ENCODE results near the gene FOXC2. TPM values are rescaled to one million over a fixed set of nuclear protein-coding genes. Genes with fewer than 3 reads are reported as not detected.

Gene FOXC2
- polyA plus RNA-seq, 1 donor (not counting 4 experiments of a cell fraction or from before 2014, with no cell fraction given) = not detected

- Histone ChIP-seq H3K4me1 (ENCODE audit: control insufficient read depth, extremely low read depth, insufficient read depth, low read length) (peaks cover 11% of the 10 kb centered on the region), H3K27ac (ENCODE audit: control insufficient read depth, insufficient read depth, low read length) (peak overlapping the region; percentile 81), H3K79me2 (ENCODE audit: control insufficient read depth, insufficient read depth, low read length) (peaks cover 13% of the 10 kb centered on the region), H3K27me3 (ENCODE audit: control insufficient read depth, extremely low read depth, insufficient read depth, low read length) (no peaks in the 10 kb centered on the region), H4K20me1 (ENCODE audit: control insufficient read depth, extremely low read depth, insufficient read depth, low read length) (no peaks in the 10 kb centered on the region), H2AFZ (ENCODE audit: control insufficient read depth, low read length) (peak overlapping the region; percentile 92), H3K9me1 (ENCODE audit: control insufficient read depth, extremely low read depth, insufficient read depth, low read length) (no peaks in the 10 kb centered on the region), H3K9ac (ENCODE audit: control insufficient read depth, extremely low read depth, insufficient read depth, low read length) (peak overlapping the region; percentile 93), H3K4me2 (ENCODE audit: control insufficient read depth, extremely low read depth, insufficient read depth, low read depth, low read length) (peak overlapping the region; percentile 77), H3K4me3 (ENCODE audit: control insufficient read depth in 2 of 3, extremely low read depth in 1 of 3, insufficient read depth in 2 of 3, low read depth in 1 of 3, low read length in 3 of 3) (peak overlapping the region; percentile 76 to 93 (median 93)), H3K36me3 (ENCODE audit: control insufficient read depth in 2 of 2, extremely low read depth in 1 of 2, insufficient read depth in 2 of 2, low read length in 2 of 2) (peaks cover 4 to 8% of the 10 kb centered on the region in 2 experiments), H3K9me3 (ENCODE audit: control insufficient read depth, low read depth, low read length) (no peaks in the 10 kb centered on the region)
- FAIRE-seq (no peak), DNase-seq (ENCODE audit: low read depth, low spot score) (no peak)
- dilution Hi-C loops (cut with MboI; ENCODE audit: extremely low pct_ligation_motif_present, low sequenced_read_pairs) = loop anchor here (25.0 kb wide), 1 partner anchor 708 kb away; no protein-coding TSS in a partner anchor
- TF ChIP-seq EZH2 (IDR thresholded peaks at IDR 0.05; ENCODE audit: low read length) = no peak
- TF ChIP-seq, protein P1, sequence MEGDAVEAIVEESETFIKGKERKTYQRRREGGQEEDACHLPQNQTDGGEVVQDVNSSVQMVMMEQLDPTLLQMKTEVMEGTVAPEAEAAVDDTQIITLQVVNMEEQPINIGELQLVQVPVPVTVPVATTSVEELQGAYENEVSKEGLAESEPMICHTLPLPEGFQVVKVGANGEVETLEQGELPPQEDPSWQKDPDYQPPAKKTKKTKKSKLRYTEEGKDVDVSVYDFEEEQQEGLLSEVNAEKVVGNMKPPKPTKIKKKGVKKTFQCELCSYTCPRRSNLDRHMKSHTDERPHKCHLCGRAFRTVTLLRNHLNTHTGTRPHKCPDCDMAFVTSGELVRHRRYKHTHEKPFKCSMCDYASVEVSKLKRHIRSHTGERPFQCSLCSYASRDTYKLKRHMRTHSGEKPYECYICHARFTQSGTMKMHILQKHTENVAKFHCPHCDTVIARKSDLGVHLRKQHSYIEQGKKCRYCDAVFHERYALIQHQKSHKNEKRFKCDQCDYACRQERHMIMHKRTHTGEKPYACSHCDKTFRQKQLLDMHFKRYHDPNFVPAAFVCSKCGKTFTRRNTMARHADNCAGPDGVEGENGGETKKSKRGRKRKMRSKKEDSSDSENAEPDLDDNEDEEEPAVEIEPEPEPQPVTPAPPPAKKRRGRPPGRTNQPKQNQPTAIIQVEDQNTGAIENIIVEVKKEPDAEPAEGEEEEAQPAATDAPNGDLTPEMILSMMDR (optimal IDR thresholded peaks at IDR 0.05 in 1 of 3, IDR thresholded peaks at IDR 0.05 in 1 of 3, conservative IDR thresholded peaks at IDR 0.05 in 1 of 3; ENCODE audit: extremely low read depth in 1 of 3, insufficient read depth in 2 of 3, low read length in 3 of 3) = no peak
Observed at GRCh38 chr16:86554599-86554916, 12.1 kb upstream of the FOXC2 start.

DNA sequence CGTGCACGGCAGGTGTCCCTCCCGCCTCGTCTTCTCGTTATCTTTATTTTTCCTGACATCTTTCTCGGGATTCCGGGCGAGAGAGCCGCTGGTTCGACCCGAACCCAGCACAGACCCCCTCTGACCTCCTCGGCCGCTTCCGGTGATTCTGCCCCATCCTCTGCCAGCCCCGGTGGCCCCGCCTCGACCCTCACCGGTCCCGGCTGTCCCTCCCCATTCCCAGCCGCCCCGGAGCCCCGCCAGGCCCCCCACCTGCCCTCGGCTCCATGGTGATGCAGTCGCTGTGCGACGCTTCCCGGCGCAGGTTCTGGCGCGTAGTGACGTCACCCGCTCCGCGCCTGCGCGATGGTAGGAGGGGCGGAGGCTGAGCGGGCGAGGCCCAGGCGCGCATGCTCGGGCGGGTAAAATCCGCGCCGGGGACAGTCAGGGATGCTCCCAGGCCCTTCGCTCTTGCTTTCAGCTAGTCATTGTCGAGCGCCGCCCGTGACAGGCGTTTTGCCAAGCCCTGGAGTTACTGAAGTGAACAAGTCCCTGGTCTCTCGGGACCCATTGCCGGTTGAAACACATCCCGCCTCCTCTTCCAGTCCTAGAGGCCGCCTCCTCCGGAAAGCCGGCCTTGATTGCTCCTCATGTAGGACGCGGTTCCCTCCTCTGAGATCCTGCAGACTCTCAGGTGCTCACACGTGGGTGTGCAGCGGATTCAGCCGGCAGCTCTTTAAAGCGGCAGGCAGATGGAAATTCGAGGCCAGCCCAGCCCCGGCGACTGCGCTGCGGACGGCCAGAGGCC is 11.5 kb upstream of the FOXC2 start, which contains the start of gene MTHFSD:
MTHFSD (minus strand) TSS at position 319 of the 787 bp plus-strand sequence; CDS start at position 268, 51 bp downstream.
- no peaks in the 10 kb centered on the region for H3K27me3 ChIP-seq (ENCODE audit: control insufficient read depth, extremely low read depth, insufficient read depth, low read length)
- no peaks in the 10 kb centered on the region for H3K9me1 ChIP-seq (ENCODE audit: control insufficient read depth, extremely low read depth, insufficient read depth, low read length)
- H3K9ac ChIP-seq (ENCODE audit: control insufficient read depth, extremely low read depth, insufficient read depth, low read length) = peak within 1 kb of the TSS; percentile 93
- H3K9me3 ChIP-seq (ENCODE audit: control insufficient read depth, low read depth, low read length) = no peaks in the 10 kb centered on the region
- peak within 1 kb of the TSS; percentile 81 for H3K27ac ChIP-seq (ENCODE audit: control insufficient read depth, insufficient read depth, low read length)
- peaks cover 11% of the 10 kb centered on the region for H3K4me1 ChIP-seq (ENCODE audit: control insufficient read depth, extremely low read depth, insufficient read depth, low read length)
- dilution Hi-C loops (cut with MboI; ENCODE audit: extremely low pct_ligation_motif_present, low sequenced_read_pairs) = loop anchor here (25.0 kb wide), 1 partner anchor 707 kb away; no protein-coding TSS in a partner anchor
- peak; percentile 52 for DNase-seq (ENCODE audit: low read depth, low spot score)
- H3K79me2 ChIP-seq (ENCODE audit: control insufficient read depth, insufficient read depth, low read length) = peaks cover 13% of the 10 kb centered on the region
- peaks cover 4 to 8% of the 10 kb centered on the region in 2 experiments for H3K36me3 ChIP-seq (ENCODE audit: control insufficient read depth in 2 of 2, extremely low read depth in 1 of 2, insufficient read depth in 2 of 2, low read length in 2 of 2)
- H4K20me1 ChIP-seq (ENCODE audit: control insufficient read depth, extremely low read depth, insufficient read depth, low read length) = no peaks in the 10 kb centered on the region
- peak within 1 kb of the TSS; percentile 94 for H3K4me2 ChIP-seq (ENCODE audit: control insufficient read depth, extremely low read depth, insufficient read depth, low read depth, low read length)
- H2AFZ ChIP-seq (ENCODE audit: control insufficient read depth, low read length) = peak within 1 kb of the TSS; percentile 96
- H3K4me3 ChIP-seq (ENCODE audit: control insufficient read depth in 2 of 3, extremely low read depth in 1 of 3, insufficient read depth in 2 of 3, low read depth in 1 of 3, low read length in 3 of 3) = peak within 1 kb of the TSS; percentile 76 to 93 (median 93)
- peak; percentile 65 for FAIRE-seq
- TF ChIP-seq EZH2 (IDR thresholded peaks at IDR 0.05; ENCODE audit: low read length) = no peak
- TF ChIP-seq, protein P1 (optimal IDR thresholded peaks at IDR 0.05 in 1 of 3, IDR thresholded peaks at IDR 0.05 in 1 of 3, conservative IDR thresholded peaks at IDR 0.05 in 1 of 3; ENCODE audit: extremely low read depth in 1 of 3, insufficient read depth in 2 of 3, low read length in 3 of 3) = no peak
